Hindlimb muscle (tissue), 1 donor: ENCODE data around the gene ABHD15. TPM values are rescaled to one million over a fixed set of nuclear protein-coding genes. Genes with fewer than 3 reads are reported as not detected.
A peak's percentile ranks its signal among the peaks of the same experiment; 100 is the strongest.
"Not testable (repeated sequence)": the region's sequence is repeated elsewhere in the genome, so short reads cannot be mapped to it uniquely, and the experiment has no call there.

Experiments
- DNase-seq: peaks from one replicate; pipeline ENCODE4 v3.0.0-alpha.2; 2013
- polyA plus RNA-seq: library from polyadenylated mRNA; unstranded; fragments of 120-200 nt; gene quantifications from one replicate; pipeline ENCODE4 v1.2.1, GENCODE V29; 2013; ENCODE audit not compliant: insufficient read length

The ABHD15 gene
- polyA plus RNA-seq, 1 donor: 5.1 TPM

GRCh38 chr17:29568331-29569244 lies 1.8 kb upstream of the ABHD15 start, which contains the start of gene TP53I13:
Gene TP53I13 (plus strand): TSS chr17:29568701. CDS start chr17:29568759, 58 bp downstream.
- peak; percentile 87 for DNase-seq

GRCh38 chr17:29567554-29568330 lies 905 bp upstream of the ABHD15 start:
- DNase-seq: no peak

GRCh38 chr17:29567304-29567553 lies 392 bp upstream of the ABHD15 start:
- DNase-seq: no peak

GRCh38 chr17:29565643-29566472 lies 979 bp downstream of the ABHD15 start:
- DNase-seq: no peak

- DNase-seq: no peak
Observed at GRCh38 chr17:29563816-29564215, 3.0 kb downstream of the ABHD15 start.

- DNase-seq: no peak
Observed at GRCh38 chr17:29562615-29563014, 4.2 kb downstream of the ABHD15 start.

GRCh38 chr17:29561554-29562517 lies 5.0 kb downstream of the ABHD15 start:
- DNase-seq: no peak

- DNase-seq: no peak
Observed at GRCh38 chr17:29560316-29560715, 6.5 kb downstream of the ABHD15 start.

- no peak for DNase-seq
Observed at GRCh38 chr17:29559640-29560039, 7.2 kb downstream of the ABHD15 start.

GRCh38 chr17:29558139-29558538 lies 8.7 kb downstream of the ABHD15 start:
- DNase-seq: not testable (repeated sequence)

- no peak for DNase-seq
Observed at GRCh38 chr17:29557739-29558116, 9.1 kb downstream of the ABHD15 start.

GRCh38 chr17:29557085-29557738 lies 9.6 kb downstream of the ABHD15 start:
- no peak for DNase-seq

- no peak for DNase-seq
Observed at GRCh38 chr17:29555840-29556239, 11.0 kb downstream of the ABHD15 start.

- no peak for DNase-seq
Observed at GRCh38 chr17:29549177-29549923, 17.5 kb downstream of the ABHD15 start.

GRCh38 chr17:29546830-29547229 lies 20.0 kb downstream of the ABHD15 start:
- DNase-seq: no peak

GRCh38 chr17:29546085-29546484 lies 20.8 kb downstream of the ABHD15 start:
- no peak for DNase-seq

GRCh38 chr17:29544066-29544465 lies 22.8 kb downstream of the ABHD15 start:
- no peak for DNase-seq

GRCh38 chr17:29533976-29534375 lies 32.9 kb downstream of the ABHD15 start:
- no peak for DNase-seq

- DNase-seq: no peak
Observed at GRCh38 chr17:29526322-29526721, 40.5 kb downstream of the ABHD15 start.

GRCh38 chr17:29524692-29525091 lies 42.1 kb downstream of the ABHD15 start:
- DNase-seq: no peak
